ENCODE results near the gene KRT31.

Gene KRT31

DNA sequence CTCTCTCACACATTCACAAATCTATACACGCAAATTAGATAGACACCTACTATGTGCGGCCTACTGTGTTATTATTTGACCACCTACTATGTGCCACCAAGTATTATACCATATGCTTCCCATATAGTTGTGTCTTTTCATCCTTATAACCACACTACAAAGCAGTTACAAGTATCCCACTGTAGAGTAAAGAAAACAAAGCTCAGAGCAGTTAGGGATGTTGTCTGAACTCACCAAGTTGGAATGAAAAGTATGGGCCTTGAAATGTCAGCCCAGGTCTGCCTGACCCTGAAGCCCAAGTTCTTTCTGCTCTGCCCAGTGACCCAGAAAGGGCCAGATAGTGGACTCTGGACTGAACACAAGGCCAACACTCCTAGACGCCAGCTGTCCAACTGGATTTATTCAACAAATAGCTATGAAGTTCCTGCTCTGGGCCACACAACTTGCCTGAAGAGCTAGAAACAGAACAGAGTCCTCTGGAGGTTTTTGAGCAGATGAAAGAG lies 18.5 kb upstream of the KRT31 start:
- no peaks in the 10 kb centered on the region for H3K4me1 ChIP-seq (ENCODE audit: control insufficient read depth, insufficient read depth, low read length)
- no peak overlapping the region for H3K4me3 ChIP-seq (ENCODE audit: low read depth, low read length)
- CTCF ChIA-PET, result interaction anchor here (0.6 to 2.5 kb wide), 7 partner anchors 8 to 694 kb away, joined by 3 to 7 read pairs (median 4); no protein-coding TSS in a partner anchor
- no peak overlapping the region for H3K27ac ChIP-seq (ENCODE audit: extremely low read depth, low read depth, low read length)
- POLR2A ChIA-PET, result no interaction called here
- no peaks in the 10 kb centered on the region for H3K9me3 ChIP-seq (ENCODE audit: control insufficient read depth, insufficient read depth, low read depth, low read length)
- TF ChIP-seq ZNF221 (tag by site-specific recombination; IDR thresholded peaks at IDR 0.05; ENCODE audit: borderline replicate concordance) (no peak), ZNF37A (tag by site-specific recombination; IDR thresholded peaks at IDR 0.05) (no peak), ZFP37 (tag by site-specific recombination; IDR thresholded peaks at IDR 0.05) (no peak), ZNF747 (tag by site-specific recombination; IDR thresholded peaks at IDR 0.05) (no peak), ZBTB6 (tag by site-specific recombination; IDR thresholded peaks at IDR 0.05) (no peak)
- H3K36me3 ChIP-seq (ENCODE audit: control insufficient read depth in 2 of 2, insufficient read depth in 1 of 2, low read length in 2 of 2), result no peaks in the 10 kb centered on the region

GRCh38 chr17:41415411-41415810 lies 18.0 kb upstream of the KRT31 start:
- no peaks in the 10 kb centered on the region for H3K36me3 ChIP-seq (ENCODE audit: control insufficient read depth in 2 of 2, insufficient read depth in 1 of 2, low read length in 2 of 2)
- H3K27ac ChIP-seq (ENCODE audit: extremely low read depth, low read depth, low read length), result no peak overlapping the region
- TF ChIP-seq ZIC2 (tag by site-specific recombination; IDR thresholded peaks at IDR 0.05), result no peak
- no peak for TF ChIP-seq ZNF174 (tag by site-specific recombination; IDR thresholded peaks at IDR 0.05)
- no peak for TF ChIP-seq ZSCAN23 (tag by site-specific recombination; IDR thresholded peaks at IDR 0.05)
- no peak for TF ChIP-seq ZNF350 (tag by site-specific recombination; IDR thresholded peaks at IDR 0.05)
- TF ChIP-seq, protein P1, sequence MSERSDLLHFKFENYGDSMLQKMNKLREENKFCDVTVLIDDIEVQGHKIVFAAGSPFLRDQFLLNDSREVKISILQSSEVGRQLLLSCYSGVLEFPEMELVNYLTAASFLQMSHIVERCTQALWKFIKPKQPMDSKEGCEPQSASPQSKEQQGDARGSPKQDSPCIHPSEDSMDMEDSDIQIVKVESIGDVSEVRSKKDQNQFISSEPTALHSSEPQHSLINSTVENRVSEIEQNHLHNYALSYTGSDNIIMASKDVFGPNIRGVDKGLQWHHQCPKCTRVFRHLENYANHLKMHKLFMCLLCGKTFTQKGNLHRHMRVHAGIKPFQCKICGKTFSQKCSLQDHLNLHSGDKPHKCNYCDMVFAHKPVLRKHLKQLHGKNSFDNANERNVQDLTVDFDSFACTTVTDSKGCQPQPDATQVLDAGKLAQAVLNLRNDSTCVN (tag by site-specific recombination; optimal IDR thresholded peaks at IDR 0.05), result no peak
- no peak for TF ChIP-seq ZNF792 (tag by site-specific recombination; IDR thresholded peaks at IDR 0.05)
- TF ChIP-seq, protein P2, sequence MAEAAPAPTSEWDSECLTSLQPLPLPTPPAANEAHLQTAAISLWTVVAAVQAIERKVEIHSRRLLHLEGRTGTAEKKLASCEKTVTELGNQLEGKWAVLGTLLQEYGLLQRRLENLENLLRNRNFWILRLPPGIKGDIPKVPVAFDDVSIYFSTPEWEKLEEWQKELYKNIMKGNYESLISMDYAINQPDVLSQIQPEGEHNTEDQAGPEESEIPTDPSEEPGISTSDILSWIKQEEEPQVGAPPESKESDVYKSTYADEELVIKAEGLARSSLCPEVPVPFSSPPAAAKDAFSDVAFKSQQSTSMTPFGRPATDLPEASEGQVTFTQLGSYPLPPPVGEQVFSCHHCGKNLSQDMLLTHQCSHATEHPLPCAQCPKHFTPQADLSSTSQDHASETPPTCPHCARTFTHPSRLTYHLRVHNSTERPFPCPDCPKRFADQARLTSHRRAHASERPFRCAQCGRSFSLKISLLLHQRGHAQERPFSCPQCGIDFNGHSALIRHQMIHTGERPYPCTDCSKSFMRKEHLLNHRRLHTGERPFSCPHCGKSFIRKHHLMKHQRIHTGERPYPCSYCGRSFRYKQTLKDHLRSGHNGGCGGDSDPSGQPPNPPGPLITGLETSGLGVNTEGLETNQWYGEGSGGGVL (tag by site-specific recombination; IDR thresholded peaks at IDR 0.05), result no peak
- no peak for TF ChIP-seq KLF16 (tag by site-specific recombination; IDR thresholded peaks at IDR 0.05)
- no peak for TF ChIP-seq ZNF121 (tag by site-specific recombination; IDR thresholded peaks at IDR 0.05)
- no peak for TF ChIP-seq ZNF544 (tag by site-specific recombination; IDR thresholded peaks at IDR 0.05)
- TF ChIP-seq, protein P3, sequence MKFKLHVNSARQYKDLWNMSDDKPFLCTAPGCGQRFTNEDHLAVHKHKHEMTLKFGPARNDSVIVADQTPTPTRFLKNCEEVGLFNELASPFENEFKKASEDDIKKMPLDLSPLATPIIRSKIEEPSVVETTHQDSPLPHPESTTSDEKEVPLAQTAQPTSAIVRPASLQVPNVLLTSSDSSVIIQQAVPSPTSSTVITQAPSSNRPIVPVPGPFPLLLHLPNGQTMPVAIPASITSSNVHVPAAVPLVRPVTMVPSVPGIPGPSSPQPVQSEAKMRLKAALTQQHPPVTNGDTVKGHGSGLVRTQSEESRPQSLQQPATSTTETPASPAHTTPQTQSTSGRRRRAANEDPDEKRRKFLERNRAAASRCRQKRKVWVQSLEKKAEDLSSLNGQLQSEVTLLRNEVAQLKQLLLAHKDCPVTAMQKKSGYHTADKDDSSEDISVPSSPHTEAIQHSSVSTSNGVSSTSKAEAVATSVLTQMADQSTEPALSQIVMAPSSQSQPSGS (tag by site-specific recombination; IDR thresholded peaks at IDR 0.05; ENCODE audit: low read depth), result no peak
- TF ChIP-seq ZNF426 (tag by site-specific recombination; IDR thresholded peaks at IDR 0.05), result no peak
- no peak for TF ChIP-seq ZNF501 (tag by site-specific recombination; IDR thresholded peaks at IDR 0.05)
- TF ChIP-seq ZNF214 (tag by site-specific recombination; IDR thresholded peaks at IDR 0.05; ENCODE audit: borderline replicate concordance), result no peak
- TF ChIP-seq YY1 (tag by site-specific recombination; IDR thresholded peaks at IDR 0.05), result no peak
- no peak for TF ChIP-seq BCL11B (tag by site-specific recombination; IDR thresholded peaks at IDR 0.05; ENCODE audit: low read depth)
- no peak overlapping the region for H3K4me3 ChIP-seq (ENCODE audit: low read depth, low read length)
- no peaks in the 10 kb centered on the region for H3K4me1 ChIP-seq (ENCODE audit: control insufficient read depth, insufficient read depth, low read length)
- no peaks in the 10 kb centered on the region for H3K9me3 ChIP-seq (ENCODE audit: control insufficient read depth, insufficient read depth, low read depth, low read length)
- ChIA-PET CTCF (interaction anchor here (0.6 to 1.6 kb wide), 5 partner anchors 10 to 694 kb away, joined by 3 to 5 read pairs (median 4); no protein-coding TSS in a partner anchor), POLR2A (no interaction called here)

Measured in HEK293 (cell line).